NCI-H1048 (cell line): ENCODE results near the gene AP3B2.
"Not testable (repeated sequence)": the region's sequence is repeated elsewhere in the genome, so short reads cannot be mapped to it uniquely, and the experiment has no call there.

Source experiments
- DNase-seq: peaks from one replicate; lab custom pipeline; 2025; lab: John Stamatoyannopoulos, UW

The AP3B2 gene

GRCh38 chr15:82649226-82649999 is 60.3 kb downstream of the AP3B2 start:
- no peak for DNase-seq

GRCh38 chr15:82648257-82649103 is 61.2 kb downstream of the AP3B2 start:
- no peak for DNase-seq

GRCh38 chr15:82647835-82648256 is 61.8 kb downstream of the AP3B2 start:
- DNase-seq: no peak

- no peak for DNase-seq
These were observed 62.4 kb downstream of the AP3B2 start, which contains the start of gene CPEB1 for GRCh38 chr15:82647045-82647834. Gene CPEB1 (minus strand): TSS chr15:82647363. CDS start chr15:82628459, 18,904 bp downstream.

- no peak for DNase-seq
These were observed 63.2 kb downstream of the AP3B2 start for GRCh38 chr15:82646250-82647044.

GRCh38 chr15:82644967-82645852 is 64.5 kb downstream of the AP3B2 start:
- not testable (repeated sequence) for DNase-seq

- DNase-seq: no peak
These were observed 65.7 kb downstream of the AP3B2 start for GRCh38 chr15:82643992-82644391.

GRCh38 chr15:82642656-82643055 is 67.0 kb downstream of the AP3B2 start:
- DNase-seq: no peak

GRCh38 chr15:82641129-82641798 is 68.4 kb downstream of the AP3B2 start:
- no peak for DNase-seq

- DNase-seq: no peak
These were observed 69.0 kb downstream of the AP3B2 start for GRCh38 chr15:82640672-82641071.

GRCh38 chr15:82635798-82636197 is 73.9 kb downstream of the AP3B2 start:
- DNase-seq: no peak

GRCh38 chr15:82630033-82630432 is 79.6 kb downstream of the AP3B2 start:
- DNase-seq: no peak

- no peak for DNase-seq
These were observed 84.5 kb downstream of the AP3B2 start for GRCh38 chr15:82625136-82625535.

GRCh38 chr15:82624438-82624837 is 85.2 kb downstream of the AP3B2 start:
- DNase-seq: no peak

- DNase-seq: no peak
These were observed 85.7 kb downstream of the AP3B2 start for GRCh38 chr15:82624008-82624407.

- DNase-seq: no peak
These were observed 87.7 kb downstream of the AP3B2 start for GRCh38 chr15:82621970-82622369.

- no peak for DNase-seq
These were observed 95.9 kb downstream of the AP3B2 start for GRCh38 chr15:82613747-82614146.

- no peak for DNase-seq
These were observed 98.3 kb downstream of the AP3B2 start for GRCh38 chr15:82611348-82611747.
